ENCODE results near the gene ATP8B4.

- TF ChIP-seq ESRRG (CRISPR knock-in tag; IDR thresholded peaks at IDR 0.05), result no peak
- TF ChIP-seq, protein P1, sequence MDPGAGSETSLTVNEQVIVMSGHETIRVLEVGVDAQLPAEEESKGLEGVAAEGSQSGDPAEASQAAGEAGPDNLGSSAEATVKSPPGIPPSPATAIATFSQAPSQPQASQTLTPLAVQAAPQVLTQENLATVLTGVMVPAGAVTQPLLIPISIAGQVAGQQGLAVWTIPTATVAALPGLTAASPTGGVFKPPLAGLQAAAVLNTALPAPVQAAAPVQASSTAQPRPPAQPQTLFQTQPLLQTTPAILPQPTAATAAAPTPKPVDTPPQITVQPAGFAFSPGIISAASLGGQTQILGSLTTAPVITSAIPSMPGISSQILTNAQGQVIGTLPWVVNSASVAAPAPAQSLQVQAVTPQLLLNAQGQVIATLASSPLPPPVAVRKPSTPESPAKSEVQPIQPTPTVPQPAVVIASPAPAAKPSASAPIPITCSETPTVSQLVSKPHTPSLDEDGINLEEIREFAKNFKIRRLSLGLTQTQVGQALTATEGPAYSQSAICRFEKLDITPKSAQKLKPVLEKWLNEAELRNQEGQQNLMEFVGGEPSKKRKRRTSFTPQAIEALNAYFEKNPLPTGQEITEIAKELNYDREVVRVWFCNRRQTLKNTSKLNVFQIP (CRISPR knock-in tag; IDR thresholded peaks at IDR 0.05; ENCODE audit: borderline replicate concordance, low read depth), result no peak
- TF ChIP-seq GLIS3 (CRISPR knock-in tag; IDR thresholded peaks at IDR 0.05), result no peak
- TF ChIP-seq SNAI2 (CRISPR knock-in tag; IDR thresholded peaks at IDR 0.05), result no peak
Observed at GRCh38 chr15:50017522-50017921, 101.5 kb downstream of the ATP8B4 start.
